Upper lobe of left lung (tissue), 6 donors: ENCODE data around the gene DLGAP4. TPM values are rescaled to one million over a fixed set of nuclear protein-coding genes. Genes with fewer than 3 reads are reported as not detected.
A peak's percentile ranks its signal among the peaks of the same experiment; 100 is the strongest.

Experiments used
- ATAC-seq, 2 donors: fragments of 200-7000 bp; cut with Tn5 transposase; one replicate each; pipeline ENCODE4 v1.9.1; 2022; ENCODE audit warnings: mild to moderate bottlenecking in 2 of 2, moderate library complexity in 2 of 2; ENCODE audit not compliant: low FRiP score in 2 of 2
- DNase-seq, 2 donors: peaks; one replicate each; pipeline ENCODE4 v3.0.0-alpha.2; 2019 to 2020
- H3K27ac ChIP-seq, 4 donors: fragments of 200-600 bp; sonication (generic); one replicate each; pipeline ENCODE4 v1.5.1; 2016 to 2019
- H3K27me3 ChIP-seq, 4 donors: fragments of 200-600 bp; sonication (generic); one replicate each; pipeline ENCODE4 v1.5.1; 2017 to 2019
- H3K36me3 ChIP-seq, 4 donors: fragments of 200-600 bp; sonication (generic); one replicate each; pipeline ENCODE4 v1.5.1; 2016 to 2019
- H3K4me1 ChIP-seq, 4 donors: fragments of 200-600 bp; sonication (generic); one replicate each; pipeline ENCODE4 v1.5.1; 2018 to 2019
- H3K4me3 ChIP-seq, 4 donors: fragments of 200-600 bp; sonication (generic); one replicate each; pipeline ENCODE4 v1.5.1; 2017 to 2019; ENCODE audit warnings: mild to moderate bottlenecking in 2 of 4, moderate library complexity in 1 of 4
- H3K9me3 ChIP-seq, 4 donors: fragments of 200-600 bp; sonication (generic); one replicate each; pipeline ENCODE4 v1.5.1; 2018 to 2019
- EP300 ChIP-seq, 4 donors: sonication (generic); formaldehyde crosslinking; IDR thresholded peaks; one replicate each; pipeline ENCODE4 v1.5.1; 2017; ENCODE audit warnings: antibody characterized with exemption in 4 of 4, control low read depth in 2 of 4
- POLR2A ChIP-seq, 4 donors: fragments of 450-650 bp; IDR thresholded peaks; one replicate each; pipeline ENCODE4 v1.5.1; 2016 to 2017; ENCODE audit warnings: antibody characterized with exemption in 4 of 4, mild to moderate bottlenecking in 2 of 4
- POLR2AphosphoS5 ChIP-seq, 2 donors: sonication (generic); formaldehyde crosslinking; IDR thresholded peaks; one replicate each; pipeline ENCODE4 v1.5.1; 2017; ENCODE audit warnings: antibody characterized with exemption in 2 of 2
- WGBS, 2 donors: methylation state at CpG; one replicate each; pipeline ENCODE4 v1.1.5; 2017 to 2018; 5-methylcytosine and 5-hydroxymethylcytosine counted together
- total RNA-seq, 6 donors: library from RNA; depleted of rRNA in 4 of 6; stranded (reverse); fragments of >200 nt in 4 of 6; gene quantifications; one replicate each; pipeline versions ENCODE4 v1.1.0 to v1.2.1, GENCODE V29; 2016 to 2021
- TF ChIP-seq, protein P1 (sequence below), 6 experiments: fragments of 450-650 bp in 4 of 6; fragments of 200-600 bp in 2 of 6; sonication (generic) in 2 of 6; IDR thresholded peaks; one replicate each; pipeline ENCODE4 v1.5.1; 2016 to 2019; ENCODE audit warnings: antibody characterized with exemption in 6 of 6
- donor health status: DM: no; HTN: no; CAD: no; lungs with moderate emphysema.
- donor health status: DM: no; HTN: yes; CAD: no; lungs with severe emphysema.

The DLGAP4 gene
- total RNA-seq, 6 donors from 2014 or later = 31.5 to 92.0 (median 49.9) TPM

DNA sequence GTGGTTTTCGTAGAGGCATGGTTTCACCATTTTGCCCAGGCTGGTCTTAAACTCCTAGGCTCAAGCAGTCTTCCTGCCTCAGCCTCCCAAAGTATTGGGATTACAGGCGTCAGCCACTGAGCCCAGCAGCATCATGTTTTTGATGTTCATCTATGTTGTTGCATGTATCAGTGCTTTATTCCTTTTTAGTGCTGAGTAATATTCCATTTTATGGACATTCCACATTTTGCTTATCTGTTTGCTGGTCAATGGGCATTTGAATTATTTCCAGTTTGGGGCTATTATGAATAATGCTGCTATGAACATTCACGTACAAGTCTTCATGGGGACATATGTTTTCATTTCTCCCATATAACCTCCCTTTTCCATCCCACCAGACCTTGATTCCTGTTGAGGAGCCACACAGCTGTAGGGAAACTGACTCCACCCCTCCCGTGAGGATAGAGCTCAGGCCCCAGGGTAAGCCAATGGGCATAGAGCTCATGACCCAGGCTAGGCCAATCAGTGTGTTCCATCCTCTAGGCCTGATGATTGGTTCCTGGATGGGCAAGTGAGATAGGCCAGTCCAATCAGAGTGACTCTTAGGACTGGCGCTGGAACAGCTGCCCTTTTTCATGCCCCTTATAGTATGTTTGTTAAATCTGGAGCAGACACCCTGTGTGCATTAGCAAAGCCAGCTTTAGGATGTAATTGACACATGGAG lies 49.5 kb downstream of the DLGAP4 start:
- Histone ChIP-seq H3K36me3 (no peaks in the 10 kb centered on the region), H3K27me3 (no peaks in the 10 kb centered on the region), H3K4me3 (no peak overlapping the region), H3K27ac (no peak overlapping the region), H3K4me1 (no peaks in the 10 kb centered on the region), H3K9me3 (no peaks in the 10 kb centered on the region)
- TF ChIP-seq POLR2AphosphoS5 (IDR thresholded peaks at IDR 0.05) (no peak), POLR2A (IDR thresholded peaks at IDR 0.05) (no peak), EP300 (IDR thresholded peaks at IDR 0.05) (no peak)
- TF ChIP-seq, protein P1, sequence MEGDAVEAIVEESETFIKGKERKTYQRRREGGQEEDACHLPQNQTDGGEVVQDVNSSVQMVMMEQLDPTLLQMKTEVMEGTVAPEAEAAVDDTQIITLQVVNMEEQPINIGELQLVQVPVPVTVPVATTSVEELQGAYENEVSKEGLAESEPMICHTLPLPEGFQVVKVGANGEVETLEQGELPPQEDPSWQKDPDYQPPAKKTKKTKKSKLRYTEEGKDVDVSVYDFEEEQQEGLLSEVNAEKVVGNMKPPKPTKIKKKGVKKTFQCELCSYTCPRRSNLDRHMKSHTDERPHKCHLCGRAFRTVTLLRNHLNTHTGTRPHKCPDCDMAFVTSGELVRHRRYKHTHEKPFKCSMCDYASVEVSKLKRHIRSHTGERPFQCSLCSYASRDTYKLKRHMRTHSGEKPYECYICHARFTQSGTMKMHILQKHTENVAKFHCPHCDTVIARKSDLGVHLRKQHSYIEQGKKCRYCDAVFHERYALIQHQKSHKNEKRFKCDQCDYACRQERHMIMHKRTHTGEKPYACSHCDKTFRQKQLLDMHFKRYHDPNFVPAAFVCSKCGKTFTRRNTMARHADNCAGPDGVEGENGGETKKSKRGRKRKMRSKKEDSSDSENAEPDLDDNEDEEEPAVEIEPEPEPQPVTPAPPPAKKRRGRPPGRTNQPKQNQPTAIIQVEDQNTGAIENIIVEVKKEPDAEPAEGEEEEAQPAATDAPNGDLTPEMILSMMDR (IDR thresholded peaks at IDR 0.05) = no peak
- ATAC-seq (no peak), DNase-seq (no peak)
- 83 to 88% methylated on average over 4 to 5 of the region's 5 CpGs for WGBS, 2 donors

DNA sequence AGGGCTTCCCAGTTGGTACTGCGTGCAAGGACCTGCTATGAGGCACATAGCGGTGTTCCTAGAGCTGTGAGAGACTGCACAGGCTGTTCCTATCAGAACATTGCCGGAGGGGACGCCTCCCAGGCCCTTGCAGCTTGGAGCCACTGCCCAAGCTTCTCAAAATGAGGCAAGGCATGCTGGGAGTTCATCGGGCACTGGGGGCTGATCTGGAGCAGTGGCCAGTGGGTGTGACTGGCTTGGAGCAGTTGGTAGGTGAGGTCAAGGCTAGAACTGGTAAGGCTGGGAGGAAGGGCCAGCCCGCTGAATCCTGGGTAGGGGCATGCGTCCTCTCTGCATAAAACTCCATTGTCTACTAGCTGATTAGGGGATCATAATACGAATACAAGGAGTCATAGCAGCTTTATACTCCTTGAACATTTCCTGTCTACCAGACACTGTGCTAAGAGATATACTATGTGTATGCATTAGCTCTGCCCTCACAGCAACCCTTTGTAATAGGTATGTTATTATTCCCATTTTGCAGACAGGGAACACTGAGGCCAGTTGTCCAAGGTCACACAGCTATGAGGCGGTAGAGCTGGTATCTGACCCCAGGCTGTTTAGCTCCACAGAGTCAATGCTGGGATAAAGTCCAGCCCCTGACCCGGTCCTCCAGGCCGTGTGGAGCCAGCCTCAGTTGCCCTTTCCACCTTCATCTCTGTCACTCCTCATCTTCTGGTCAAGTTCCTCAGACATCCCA lies 53.7 kb downstream of the DLGAP4 start:
- TF ChIP-seq, protein P1 (IDR thresholded peaks at IDR 0.05) = no peak
- TF ChIP-seq EP300 (IDR thresholded peaks at IDR 0.05) (no peak), POLR2AphosphoS5 (IDR thresholded peaks at IDR 0.05) (no peak), POLR2A (IDR thresholded peaks at IDR 0.05) (no peak)
- no peak for DNase-seq
- H3K36me3 ChIP-seq = no peaks in the 10 kb centered on the region
- no peaks in the 10 kb centered on the region for H3K4me1 ChIP-seq
- ATAC-seq = peak in 1 of 2 donors; percentile 6
- H3K4me3 ChIP-seq = no peak overlapping the region
- no peaks in the 10 kb centered on the region for H3K9me3 ChIP-seq
- no peak overlapping the region for H3K27ac ChIP-seq
- 82 to 85% methylated on average over 7 to 11 of the region's 11 CpGs for WGBS, 2 donors
- no peaks in the 10 kb centered on the region for H3K27me3 ChIP-seq

DNA sequence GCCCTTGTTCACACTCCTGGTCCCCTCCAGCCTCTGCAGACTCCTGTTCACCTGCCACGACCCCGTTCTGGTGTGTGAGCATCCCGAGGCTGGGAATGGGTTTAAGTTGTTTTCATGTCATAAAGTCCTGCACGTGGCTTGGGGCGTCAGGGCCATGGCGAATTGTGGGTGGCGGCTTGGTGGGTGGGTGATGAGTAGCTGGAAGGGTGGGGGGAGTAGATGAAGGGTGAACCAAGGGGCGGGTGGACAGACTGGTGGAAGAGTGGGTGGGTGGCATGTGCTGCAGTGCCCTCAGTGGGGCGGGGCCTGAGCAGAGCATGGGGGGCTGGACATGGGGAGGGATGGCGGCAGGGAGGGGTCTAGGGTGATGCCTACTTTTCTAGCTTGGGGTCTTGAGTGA lies 54.3 kb downstream of the DLGAP4 start:
- H3K27ac ChIP-seq = no peak overlapping the region
- ATAC-seq (peak in 1 of 2 donors; percentile 24), DNase-seq (no peak)
- H3K27me3 ChIP-seq = no peaks in the 10 kb centered on the region
- 57 to 68% methylated on average over 9 to 10 of the region's 10 CpGs for WGBS, 2 donors
- no peaks in the 10 kb centered on the region for H3K36me3 ChIP-seq
- H3K4me1 ChIP-seq = no peaks in the 10 kb centered on the region
- no peak overlapping the region for H3K4me3 ChIP-seq
- H3K9me3 ChIP-seq = no peaks in the 10 kb centered on the region
- no peak for TF ChIP-seq EP300 (IDR thresholded peaks at IDR 0.05)
- no peak for TF ChIP-seq POLR2A (IDR thresholded peaks at IDR 0.05)
- TF ChIP-seq, protein P1 (IDR thresholded peaks at IDR 0.05) = no peak
- no peak for TF ChIP-seq POLR2AphosphoS5 (IDR thresholded peaks at IDR 0.05)

DNA sequence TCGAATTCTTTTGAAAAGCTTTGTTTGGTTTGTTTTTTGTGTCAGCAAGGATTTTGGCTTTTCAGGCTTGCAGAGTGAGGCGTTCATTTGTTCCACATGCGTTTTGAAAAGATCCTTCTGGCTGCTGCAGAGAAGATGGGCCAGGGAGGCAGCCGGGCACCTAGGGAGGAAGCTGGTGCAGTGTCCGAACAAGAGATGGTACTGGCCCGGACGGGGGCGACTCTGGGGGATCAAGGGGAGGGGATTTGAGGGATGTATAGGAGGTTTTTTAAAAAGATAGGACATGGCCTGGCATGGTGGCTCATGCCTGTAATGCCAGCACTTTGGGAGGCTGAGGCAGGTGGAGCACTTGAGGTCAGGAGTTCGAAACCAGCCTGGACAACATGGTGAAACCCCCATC lies 55.3 kb downstream of the DLGAP4 start:
- TF ChIP-seq, protein P1 (IDR thresholded peaks at IDR 0.05) = no peak
- TF ChIP-seq POLR2AphosphoS5 (IDR thresholded peaks at IDR 0.05) (no peak), POLR2A (IDR thresholded peaks at IDR 0.05) (no peak), EP300 (IDR thresholded peaks at IDR 0.05) (no peak)
- H3K4me1 ChIP-seq = no peaks in the 10 kb centered on the region
- no peak overlapping the region for H3K27ac ChIP-seq
- no peak overlapping the region for H3K4me3 ChIP-seq
- H3K27me3 ChIP-seq = no peaks in the 10 kb centered on the region
- WGBS, 2 donors = 69 to 77% methylated on average over 9 of the region's 9 CpGs
- H3K36me3 ChIP-seq = no peaks in the 10 kb centered on the region
- no peaks in the 10 kb centered on the region for H3K9me3 ChIP-seq
- no peak for ATAC-seq
- DNase-seq = no peak
